GM18951 (cell line): Measurements from ENCODE around the gene PPA2.
"Not testable (repeated sequence)": the region's sequence is repeated elsewhere in the genome, so short reads cannot be mapped to it uniquely, and the experiment has no call there.

Experiments
- POLR2A ChIP-seq: IDR thresholded peaks from 4 replicates; pipeline ENCODE4 v1.6.1; 2011; ENCODE audit warnings: mild to moderate bottlenecking; ENCODE audit not compliant: insufficient read length, insufficient read depth; ENCODE audit errors: extremely low read depth
- in situ Hi-C: fragments of 300-500 bp; cut with MboI; formaldehyde crosslinking; loops from one replicate; pipeline ENCODE4 v1.12.0; 2022; ENCODE audit warnings: low sequenced_read_pairs, mixed read lengths, inconsistent platforms; ENCODE audit not compliant: unreplicated experiment

PPA2 gene

GRCh38 chr4:105453550-105454205, 20.2 kb downstream of the PPA2 start:
- in situ Hi-C loops, result loop anchor here (25.0 kb wide), 2 partner anchors 541 to 941 kb away; no protein-coding TSS in a partner anchor
- TF ChIP-seq POLR2A, result no peak

GRCh38 chr4:105451346-105451745, 22.5 kb downstream of the PPA2 start:
- no peak for TF ChIP-seq POLR2A
- in situ Hi-C loops, result loop anchor here (25.0 kb wide), 2 partner anchors 539 to 939 kb away; no protein-coding TSS in a partner anchor

- in situ Hi-C loops, result no loop called here
- TF ChIP-seq POLR2A, result no peak
These were observed 33.0 kb downstream of the PPA2 start for GRCh38 chr4:105440890-105441289.

DNA sequence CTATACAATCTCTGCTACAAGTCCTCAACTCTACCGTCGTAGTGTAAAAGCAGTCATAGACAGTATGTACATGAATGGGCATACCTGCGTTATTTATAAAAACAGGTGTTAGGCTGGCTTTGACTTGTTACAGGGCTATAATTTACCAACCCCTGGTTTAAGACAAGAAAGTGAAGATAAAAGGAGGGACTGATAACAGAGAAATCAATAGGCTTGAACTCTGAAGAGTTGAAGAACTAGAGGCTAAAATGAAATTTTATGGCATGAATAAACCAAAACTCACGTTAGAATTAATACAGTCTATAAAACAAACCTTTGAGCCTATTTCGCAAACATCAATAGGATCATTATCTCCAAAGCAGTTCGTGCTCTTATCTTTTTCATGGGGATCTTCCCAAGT, 36.2 kb downstream of the PPA2 start:
- in situ Hi-C loops, result no loop called here
- TF ChIP-seq POLR2A, result no peak

GRCh38 chr4:105436414-105436813, 37.4 kb downstream of the PPA2 start:
- in situ Hi-C loops, result no loop called here
- no peak for TF ChIP-seq POLR2A

- no peak for TF ChIP-seq POLR2A
- in situ Hi-C loops, result no loop called here
These were observed 38.9 kb downstream of the PPA2 start for GRCh38 chr4:105434940-105435339.

- no peak for TF ChIP-seq POLR2A
- in situ Hi-C loops, result no loop called here
These were observed 40.4 kb downstream of the PPA2 start for GRCh38 chr4:105433421-105433820.

- in situ Hi-C loops, result no loop called here
- TF ChIP-seq POLR2A, result no peak
These were observed 41.4 kb downstream of the PPA2 start for GRCh38 chr4:105432438-105432837.

- no peak for TF ChIP-seq POLR2A
- in situ Hi-C loops, result no loop called here
These were observed 43.1 kb downstream of the PPA2 start for GRCh38 chr4:105430811-105431210.

- in situ Hi-C loops, result no loop called here
- TF ChIP-seq POLR2A, result no peak
These were observed 47.5 kb downstream of the PPA2 start for GRCh38 chr4:105426187-105426897.

DNA sequence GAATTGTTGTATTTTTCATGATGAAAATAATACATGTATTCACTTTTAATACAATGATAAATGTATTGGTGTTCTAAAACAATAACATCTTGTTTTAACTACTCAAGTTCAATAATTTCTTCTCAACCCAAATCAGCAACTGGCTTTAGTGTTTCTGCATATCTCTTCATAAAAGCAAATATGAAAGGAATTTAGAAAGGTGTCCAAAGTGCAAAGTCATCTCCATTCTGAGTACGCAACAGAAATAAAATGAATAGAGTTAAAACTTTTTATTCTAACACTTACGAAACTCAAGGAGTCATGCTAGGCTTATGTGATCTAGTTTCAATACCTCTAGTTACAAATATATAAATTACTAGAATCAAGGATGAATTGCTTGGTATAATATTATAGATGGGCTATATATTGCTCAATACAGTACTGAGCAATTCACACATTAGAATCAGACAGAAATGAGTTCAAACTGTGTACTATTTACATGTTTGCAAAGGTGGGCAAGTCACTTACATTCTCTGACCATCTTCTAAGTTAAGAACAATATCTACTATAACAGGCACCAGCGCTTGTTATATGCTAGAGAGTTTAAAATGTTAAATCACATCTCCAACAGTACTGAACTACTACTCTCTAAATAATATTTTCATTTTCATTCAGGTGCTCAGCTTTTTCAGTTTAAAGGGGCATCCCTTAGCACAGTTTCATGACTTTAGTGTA, 51.5 kb downstream of the PPA2 start:
- in situ Hi-C loops, result no loop called here

DNA sequence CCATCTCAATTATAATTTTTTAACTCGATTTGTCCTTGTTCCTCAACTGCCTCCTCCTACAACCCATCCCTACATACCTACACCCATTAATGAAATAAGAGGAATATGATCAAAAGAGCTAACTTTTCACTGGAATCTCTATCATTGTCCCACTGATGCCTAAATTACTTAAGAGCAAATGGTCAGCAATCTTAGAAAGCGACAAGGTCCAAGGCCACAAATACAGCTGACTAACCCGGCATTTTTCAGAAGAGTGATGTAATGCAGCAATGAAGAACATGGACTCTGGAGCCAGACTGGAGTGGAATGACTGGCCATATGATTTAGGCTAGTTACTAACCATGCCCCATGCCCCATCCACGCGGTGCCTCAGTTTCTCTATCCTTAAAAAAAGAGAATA, 56.2 kb downstream of the PPA2 start:
- in situ Hi-C loops, result no loop called here
- no peak for TF ChIP-seq POLR2A

More for the DNA sequence above, 51.5 kb downstream of the PPA2 start:
- no peak for TF ChIP-seq POLR2A

DNA sequence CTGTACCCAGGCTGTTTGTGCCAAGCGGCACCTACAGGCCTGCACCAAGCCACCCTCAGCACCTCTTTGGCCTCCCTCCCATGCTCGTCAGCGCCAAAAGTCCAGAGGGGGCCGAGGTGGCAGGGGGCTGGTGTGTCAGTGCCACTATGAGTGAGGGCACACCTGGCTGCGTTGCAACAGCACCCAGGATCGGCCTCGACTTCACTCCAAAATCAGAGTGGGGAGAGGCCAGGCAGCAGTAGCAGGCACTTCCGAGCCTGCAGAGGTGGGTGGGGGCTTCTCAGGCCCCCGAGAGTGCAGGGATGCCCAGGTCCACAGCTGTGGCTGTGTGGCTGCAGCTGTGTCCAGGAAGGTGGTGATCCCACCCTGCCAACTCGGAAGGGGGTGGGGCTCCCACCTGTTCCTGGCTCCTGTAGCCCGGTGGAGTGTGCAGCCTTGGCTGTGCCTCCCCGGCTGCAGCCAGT, 58.5 kb downstream of the PPA2 start:
- TF ChIP-seq POLR2A, result no peak
- in situ Hi-C loops, result no loop called here

DNA sequence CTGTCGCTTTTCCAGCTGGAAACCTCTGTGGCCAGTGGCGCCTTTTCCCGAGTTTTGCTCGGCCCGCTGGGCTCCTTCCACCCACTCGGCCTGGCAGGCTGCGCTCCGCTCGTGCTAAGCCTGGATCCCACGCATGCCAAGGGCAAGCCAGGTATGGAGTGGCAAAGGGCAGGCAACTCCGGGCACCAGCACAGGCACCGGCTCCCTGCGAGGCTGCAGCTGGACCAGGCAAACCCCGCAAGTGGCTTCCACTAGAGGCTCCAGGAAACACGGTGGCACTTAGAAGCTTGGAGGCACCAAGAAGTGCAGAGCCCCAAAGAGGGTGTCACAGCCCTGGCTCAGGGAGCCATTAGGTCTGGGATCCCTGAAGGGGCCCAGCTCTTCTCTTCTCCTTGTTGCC, 59.5 kb downstream of the PPA2 start:
- no peak for TF ChIP-seq POLR2A
- in situ Hi-C loops, result no loop called here

DNA sequence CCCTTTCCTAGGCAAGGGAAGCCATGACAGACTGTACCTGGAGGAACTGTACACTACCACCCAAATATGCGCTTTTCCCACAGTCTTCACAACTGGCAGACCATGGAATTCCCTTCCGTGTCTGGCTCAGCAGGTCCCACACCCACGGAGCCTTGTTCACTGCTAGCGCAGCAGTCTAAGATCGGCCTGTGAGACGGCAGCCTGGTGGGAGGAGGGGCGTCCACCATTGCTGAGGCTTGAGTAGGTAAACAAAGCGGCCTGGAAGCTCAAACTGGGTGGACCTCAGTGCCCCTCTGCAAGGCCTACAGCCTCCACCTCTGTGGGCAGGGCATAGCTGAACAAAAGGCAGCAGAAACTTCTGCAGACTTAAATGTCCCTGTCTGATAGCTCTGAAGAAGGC, 64.7 kb downstream of the PPA2 start:
- in situ Hi-C loops, result not testable (repeated sequence)
